Islet precursor cell (in vitro differentiated cells): ENCODE results near the gene ZNF280B.
A peak's percentile ranks its signal among the peaks of the same experiment; 100 is the strongest.
"Not testable (repeated sequence)": the region's sequence is repeated elsewhere in the genome, so short reads cannot be mapped to it uniquely, and the experiment has no call there.

Experiments used
- DNase-seq: peaks from one replicate; pipeline ENCODE4 v3.0.0-alpha.2; 2018

ZNF280B gene

DNA sequence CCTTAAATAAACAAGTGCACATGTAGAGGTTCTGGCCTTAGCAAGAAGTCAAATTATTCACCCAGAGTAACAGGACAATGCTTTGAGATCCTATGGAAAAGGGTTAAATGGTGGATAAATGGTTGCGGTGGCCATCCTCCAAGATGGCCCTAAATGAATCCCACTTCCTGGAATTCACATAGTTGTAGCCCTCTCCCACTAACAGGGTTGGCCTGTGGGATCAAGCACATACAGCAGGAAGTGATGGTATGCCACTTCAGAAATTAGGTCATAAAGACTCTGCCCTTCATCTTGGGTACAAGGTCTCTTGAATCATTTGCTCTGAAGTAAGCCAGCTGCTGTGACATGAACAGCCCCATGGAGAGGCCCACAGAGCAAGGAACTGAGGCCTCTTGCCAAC lies 1.8 kb downstream of the ZNF280B start:
- no peak for DNase-seq

DNA sequence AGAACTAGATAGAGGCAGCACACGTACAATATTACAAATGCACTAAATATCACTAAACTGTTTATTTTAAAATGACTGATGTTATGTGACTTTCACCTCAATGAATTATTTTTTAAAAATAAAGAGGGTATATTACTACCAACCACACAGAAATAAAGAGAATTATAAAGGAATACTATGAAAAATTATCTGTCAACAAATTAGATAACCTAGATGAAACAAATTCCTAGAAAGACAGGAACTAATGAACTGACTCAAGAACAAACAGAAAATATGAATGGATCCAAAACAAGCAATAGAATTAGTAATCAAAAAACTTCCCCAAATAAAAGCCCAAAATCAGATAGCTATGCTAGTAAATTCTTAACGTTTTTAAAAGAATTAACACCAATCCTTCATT lies 10.3 kb downstream of the ZNF280B start:
- DNase-seq = no peak

DNA sequence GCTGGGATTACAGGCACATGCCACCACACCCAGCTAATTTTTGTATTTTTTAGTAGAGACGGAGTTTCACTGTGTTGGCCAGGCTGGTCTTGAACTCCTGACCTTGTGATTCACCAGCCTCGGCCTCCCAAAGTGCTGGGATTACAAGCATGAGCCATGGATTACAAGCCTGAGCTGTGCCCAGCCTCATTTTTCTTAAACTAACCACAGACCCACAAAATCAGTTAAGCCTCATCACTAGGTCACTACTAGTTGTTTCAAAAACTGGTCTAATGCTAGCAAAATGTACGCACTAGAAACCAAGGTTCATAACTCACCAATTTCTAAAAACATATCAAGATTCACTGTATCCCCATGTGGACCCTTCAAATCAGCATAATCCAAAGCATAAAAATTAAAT lies 17.0 kb downstream of the ZNF280B start:
- not testable (repeated sequence) for DNase-seq

DNA sequence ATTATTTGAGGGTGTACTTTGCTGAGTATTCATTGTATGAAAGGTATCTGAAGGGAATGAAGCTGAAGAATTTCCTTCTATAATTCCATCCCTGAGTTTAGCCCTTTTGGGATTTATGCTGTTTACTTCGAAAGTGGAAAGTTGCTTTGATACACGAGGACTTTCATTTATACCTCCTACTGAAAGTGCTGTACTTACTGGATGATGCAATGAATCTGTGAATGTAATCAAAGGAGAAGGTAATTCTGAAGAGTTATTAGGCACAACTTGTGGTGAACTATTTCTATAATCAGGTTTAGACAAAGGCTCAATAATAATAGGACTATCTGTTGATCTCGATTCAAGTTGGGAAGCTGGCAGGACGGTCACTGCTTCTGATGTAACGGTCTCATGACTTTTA lies 19.8 kb downstream of the ZNF280B start:
- no peak for DNase-seq

DNA sequence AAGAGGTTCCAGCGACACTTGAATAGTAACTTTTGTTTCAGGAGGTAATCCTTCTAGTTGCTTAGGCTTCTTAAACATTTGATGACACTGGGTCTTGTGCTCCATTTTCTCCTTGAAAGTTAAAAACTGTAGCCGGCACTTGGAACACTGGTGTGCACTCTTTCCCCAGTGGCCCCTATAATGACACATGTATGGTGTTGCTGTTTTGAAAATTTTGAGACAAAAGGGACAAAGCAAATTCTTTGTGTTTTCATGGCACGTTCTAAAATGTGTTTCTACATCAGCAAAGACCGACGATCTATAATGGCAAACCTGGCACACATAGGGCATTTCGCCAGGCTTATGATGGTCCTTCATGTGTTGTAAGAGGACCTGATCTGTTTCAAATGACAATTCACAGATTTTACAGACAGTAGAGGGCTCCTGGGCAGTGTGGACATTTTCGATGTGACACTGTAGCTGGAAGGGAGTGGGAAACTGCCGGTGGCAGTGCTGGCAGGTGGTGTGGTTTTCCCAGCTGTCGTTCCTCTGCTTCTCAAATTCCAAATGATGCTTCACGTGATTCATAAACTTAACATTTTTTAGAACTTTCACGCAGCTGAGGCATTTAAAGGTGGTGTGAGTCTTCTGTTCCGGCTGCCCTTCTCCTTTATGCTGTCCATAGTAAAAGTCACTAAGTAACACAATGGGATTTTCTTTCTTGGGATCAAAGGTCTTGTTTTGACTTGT lies 20.5 kb downstream of the ZNF280B start:
- no peak for DNase-seq

DNA sequence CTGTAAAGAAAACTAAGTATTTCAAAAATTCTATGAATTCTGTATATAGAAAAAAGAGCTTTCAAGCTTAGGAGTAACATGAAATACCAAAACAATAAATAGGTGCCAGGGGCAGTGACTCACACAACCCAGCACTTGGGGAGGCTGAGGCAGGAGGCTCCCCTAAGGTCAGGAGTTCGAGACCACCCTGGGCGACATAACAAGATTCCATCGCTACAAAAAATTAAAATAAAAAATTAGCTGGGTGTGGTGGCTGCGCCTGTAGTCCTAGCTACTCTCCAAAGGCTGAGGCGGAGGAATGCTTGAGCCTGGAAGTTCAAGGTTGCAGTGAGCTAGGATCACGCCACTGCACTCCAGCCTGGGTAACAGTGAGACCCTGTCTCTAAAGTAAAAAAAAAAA lies 21.5 kb downstream of the ZNF280B start:
- no peak for DNase-seq

DNA sequence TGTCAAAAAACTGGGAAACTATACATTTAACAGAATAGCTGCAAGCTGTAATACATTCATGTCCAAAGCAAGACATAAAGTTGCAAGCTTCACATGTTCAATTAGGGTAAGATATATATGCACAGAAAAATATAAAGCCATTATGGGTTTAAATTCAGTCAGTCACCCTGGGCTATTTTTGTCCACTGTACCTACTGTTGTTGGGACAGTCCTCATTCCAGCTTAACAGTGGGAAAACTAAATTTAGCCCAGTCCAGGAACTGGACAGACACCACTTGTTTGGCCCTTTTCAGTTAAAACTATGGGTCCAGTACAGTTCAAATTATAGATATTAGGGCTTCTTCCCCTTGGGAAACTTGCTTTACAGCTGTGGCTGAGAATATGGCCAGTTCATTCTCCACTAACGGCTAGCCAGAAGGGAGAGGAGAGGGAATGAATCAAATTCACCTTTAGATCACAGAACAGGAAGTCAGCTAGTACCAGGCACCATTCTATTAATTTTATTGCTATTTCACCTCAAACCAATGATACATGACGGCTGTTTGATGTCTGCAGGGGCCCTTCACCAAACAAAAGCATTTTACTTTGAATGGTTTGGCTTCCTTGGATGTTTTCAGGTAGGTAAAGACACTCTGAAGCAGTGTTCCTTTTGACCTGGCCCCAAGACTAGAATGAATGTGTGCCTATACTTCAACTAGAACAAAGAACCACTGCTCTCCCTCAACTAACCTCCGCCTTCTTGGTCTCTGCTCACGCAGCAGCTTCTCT lies 22.2 kb downstream of the ZNF280B start:
- DNase-seq = no peak

DNA sequence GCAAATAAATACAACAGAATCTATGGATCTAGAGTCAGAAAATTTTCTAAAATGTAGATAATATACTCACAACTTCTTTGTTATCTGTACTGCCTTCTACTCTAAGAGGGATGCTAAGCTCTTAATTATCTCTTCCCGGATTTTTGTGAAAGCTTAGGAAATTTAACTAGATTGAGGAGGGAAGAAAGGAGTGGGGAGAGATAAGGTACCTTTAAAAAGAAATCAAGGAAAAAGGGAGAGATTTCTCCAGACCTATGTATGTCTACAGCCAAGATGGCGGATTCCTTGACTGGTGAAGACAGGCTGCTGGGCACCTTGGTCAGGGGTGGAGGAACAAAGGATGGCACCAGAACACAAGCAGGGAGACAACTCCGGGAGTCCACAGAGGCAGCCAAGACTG lies 23.0 kb downstream of the ZNF280B start:
- no peak for DNase-seq

DNA sequence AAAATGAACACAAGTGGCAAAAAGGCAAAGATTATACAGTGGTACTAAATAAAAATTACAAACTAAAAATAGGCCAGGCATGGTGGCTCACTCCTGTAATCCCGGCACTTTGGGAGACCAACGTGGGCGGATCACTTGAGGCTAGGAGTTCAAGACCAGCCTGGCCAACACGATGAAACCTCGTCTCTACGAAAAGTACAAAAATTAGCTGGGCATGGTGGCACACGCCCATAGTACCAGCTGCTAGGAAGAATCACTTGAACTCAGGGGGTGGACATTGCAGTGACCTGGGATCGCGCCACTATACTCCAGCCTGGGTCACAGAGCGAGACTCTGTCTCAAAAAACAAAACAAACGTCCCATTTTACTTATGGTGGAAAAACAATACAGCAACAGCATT lies 24.5 kb downstream of the ZNF280B start:
- no peak for DNase-seq

DNA sequence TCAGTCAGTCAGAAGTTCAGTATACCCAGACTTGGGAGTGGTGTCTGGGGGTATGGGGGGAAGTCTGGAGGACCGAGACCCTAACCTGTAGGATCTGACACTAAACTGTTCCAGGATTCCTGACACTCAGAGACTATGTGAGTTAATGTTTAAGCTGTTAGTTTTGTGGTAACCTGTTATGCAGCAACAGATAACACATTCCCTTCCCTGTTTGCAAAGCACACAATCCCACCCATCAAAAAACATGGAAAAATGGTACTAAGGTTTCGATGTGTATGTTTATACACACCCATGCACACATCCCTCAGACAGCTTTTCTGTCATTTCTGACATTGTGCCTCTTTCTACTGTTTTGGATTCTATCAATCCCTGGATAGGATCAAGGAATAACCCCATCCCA lies 27.6 kb downstream of the ZNF280B start:
- no peak for DNase-seq

DNA sequence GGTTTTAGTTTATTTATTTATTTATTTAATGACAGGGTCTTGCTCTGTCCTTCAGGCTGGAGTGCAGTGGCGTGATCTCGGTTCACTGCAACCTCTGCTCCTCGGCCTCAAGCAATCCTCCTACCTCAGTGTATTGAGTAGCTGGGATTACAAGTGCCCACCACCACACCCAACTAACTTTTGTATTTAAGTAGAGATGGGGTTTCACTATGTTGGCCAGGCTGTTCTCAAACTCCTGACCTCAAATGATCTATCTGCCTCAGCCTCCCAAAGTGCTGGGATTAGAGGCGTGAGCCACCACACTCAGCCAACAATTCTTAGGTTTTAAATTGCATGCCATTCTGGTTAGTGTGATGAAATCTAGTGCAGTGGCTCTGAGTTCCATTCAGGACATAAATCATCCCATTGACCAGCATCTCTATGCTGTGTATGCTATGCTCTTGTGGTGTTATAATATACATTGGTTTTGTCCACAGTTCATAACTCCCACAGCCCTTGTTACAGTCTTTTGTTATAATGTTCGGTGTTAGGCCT lies 28.5 kb downstream of the ZNF280B start:
- no peak for DNase-seq

DNA sequence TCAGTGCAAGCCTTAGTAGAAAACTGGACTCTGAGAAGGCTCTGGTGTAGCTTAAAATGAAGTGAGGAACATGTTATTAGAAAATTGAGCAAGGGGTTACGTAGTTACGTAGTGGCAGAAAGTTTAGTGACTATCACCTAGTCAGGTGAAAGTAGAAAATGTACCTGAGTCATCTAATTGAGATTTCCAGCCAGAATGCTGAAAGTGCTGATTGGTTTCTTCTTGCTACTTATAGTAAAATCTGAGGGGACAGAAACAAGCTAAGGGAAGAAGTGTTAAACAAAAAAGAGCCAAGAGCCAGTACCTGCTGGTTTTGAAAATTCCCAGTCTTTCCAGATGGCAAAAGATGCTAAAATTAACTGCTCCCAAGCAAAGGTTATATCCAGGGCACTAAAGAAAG lies 29.4 kb downstream of the ZNF280B start:
- DNase-seq = no peak

DNA sequence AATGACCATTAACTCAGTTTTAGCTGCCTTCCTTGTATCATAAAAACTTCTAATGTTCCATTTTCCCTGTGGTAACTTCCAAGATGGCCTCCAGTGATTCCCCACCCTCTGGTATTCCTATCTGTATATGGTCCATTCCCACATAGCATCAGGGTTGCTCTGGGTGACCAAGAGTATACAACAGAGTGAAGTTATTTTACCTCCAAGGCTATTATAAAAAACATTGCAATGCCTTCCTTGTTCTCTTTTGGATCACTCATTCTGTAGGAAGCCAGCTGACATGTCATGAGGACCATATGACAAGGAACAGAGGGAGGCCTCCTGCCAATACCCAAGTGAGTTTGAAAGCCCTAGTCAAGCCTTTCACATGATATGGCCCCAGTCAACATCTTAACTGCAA lies 30.1 kb downstream of the ZNF280B start:
- DNase-seq = no peak

DNA sequence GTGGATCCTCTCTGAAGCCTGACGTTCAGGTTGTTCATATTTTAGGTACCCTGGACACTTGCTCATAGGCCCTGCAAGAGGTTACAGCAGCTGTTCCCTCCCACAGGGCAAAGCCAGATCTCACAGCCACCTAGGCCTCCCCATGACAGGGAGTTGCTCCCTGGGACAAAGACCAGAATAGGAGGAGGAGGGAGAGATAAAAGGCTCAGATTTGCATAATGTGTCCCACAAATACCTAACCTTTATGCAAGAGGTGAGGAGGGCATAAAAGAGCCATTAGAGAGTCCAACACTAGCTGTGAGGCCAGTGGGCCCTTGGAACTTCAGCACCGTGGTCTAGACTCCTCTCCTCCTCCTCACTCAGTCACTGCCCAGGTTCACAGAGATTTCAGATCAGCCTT lies 33.8 kb downstream of the ZNF280B start:
- DNase-seq = peak; percentile 70

DNA sequence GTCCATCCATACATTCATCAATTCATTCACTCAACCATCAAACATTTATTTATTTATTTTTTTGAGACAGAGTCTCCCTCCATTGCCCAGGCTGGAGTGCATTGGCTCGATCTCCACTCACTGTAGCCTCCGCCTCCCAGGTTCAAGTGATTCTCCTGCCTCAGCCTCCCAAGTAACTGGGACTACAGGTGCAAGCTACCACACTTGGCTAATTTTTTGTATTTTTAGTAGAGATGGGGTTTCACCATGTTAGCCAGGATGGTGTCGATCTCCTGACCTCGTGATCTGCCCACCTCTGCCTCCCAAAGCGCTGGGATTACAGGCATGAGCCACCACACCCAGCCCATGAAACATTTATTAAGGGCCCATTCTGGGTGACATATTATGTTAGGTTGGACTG lies 37.4 kb downstream of the ZNF280B start:
- DNase-seq = not testable (repeated sequence)

DNA sequence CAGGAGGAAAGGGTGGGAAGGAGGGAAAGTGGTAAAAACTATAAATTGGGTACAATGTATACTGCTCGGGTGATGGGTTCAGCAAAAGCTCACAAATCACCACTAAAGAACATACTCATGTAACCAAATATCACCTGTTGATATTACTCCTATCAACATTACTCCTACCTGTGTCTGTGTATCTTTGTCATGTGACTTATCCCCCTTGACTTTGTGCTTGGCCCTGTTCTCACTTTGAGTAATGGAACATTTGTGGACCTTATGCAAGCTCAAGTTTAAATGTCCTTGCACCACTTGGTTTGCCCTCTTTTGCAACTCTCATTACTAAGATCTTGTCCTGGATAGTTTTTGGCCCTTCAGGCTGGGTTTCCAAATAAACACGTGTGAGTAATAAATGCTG lies 39.0 kb downstream of the ZNF280B start:
- no peak for DNase-seq

DNA sequence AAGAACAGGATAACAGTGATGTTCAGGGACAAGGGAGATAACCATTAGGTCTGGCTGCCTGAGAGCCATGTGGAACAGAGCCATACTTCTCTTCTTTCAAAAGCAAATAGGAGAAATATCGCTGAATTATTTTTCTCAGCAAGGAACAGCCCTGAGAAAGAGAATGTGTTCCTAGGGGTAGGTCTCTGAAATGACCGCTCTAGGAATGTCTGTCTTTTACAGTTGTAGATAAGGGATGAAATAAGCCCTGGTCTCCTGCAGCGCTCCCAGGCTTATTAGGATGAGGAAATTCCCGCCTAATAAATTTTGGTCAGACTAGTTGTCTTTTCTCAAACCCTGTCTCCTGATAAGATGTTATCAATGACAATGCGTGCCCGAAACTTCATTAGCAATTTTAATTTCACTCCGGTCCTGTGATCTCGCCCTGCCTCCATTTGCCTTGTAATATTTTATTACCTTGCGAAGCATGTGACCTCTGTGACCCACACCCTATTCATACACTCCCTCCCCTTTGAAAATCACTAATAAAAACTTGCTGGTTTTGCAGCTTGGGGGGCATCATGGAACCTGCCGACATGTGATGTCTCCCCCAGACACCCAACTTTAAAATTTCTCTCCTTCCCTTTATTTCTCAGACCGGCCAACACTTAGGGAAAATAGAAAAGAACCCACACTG lies 39.6 kb downstream of the ZNF280B start:
- not testable (repeated sequence) for DNase-seq

DNA sequence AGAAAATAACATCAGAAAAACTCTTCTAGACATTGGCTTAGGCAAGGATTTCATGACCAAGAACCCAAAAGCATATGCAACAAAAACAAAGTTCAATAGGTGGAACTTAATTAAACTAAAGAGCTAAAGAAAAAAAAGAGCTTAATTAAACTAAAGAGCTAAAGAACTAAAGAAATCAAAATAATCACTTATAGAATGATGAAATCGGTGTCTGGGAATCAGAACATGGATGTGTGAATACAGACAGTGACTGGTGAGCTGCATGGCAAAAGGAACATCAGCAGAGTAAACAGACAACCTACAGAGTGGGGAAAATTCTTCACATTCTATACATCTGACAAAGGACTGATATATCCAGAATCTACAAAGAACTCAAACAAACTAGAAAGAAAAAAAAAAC lies 41.4 kb downstream of the ZNF280B start:
- no peak for DNase-seq

DNA sequence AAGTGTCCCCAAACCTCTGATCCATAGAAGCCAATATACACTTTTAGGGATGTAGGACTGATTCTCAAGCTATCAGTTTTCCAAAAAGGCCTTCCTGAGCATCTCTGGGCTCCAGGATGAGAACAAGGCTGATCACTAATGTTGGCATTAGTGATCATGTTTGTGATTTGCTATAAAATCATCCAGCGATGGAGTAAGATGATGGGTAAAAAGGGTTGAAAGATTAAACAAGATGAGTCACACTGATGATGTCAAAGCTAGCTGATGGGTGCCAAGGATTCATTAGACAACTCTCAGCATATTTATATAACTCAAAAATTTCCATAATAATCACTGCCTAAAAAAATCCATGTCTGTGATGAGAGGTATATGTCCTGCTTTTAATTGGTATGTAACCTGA lies 42.8 kb downstream of the ZNF280B start:
- DNase-seq = no peak

DNA sequence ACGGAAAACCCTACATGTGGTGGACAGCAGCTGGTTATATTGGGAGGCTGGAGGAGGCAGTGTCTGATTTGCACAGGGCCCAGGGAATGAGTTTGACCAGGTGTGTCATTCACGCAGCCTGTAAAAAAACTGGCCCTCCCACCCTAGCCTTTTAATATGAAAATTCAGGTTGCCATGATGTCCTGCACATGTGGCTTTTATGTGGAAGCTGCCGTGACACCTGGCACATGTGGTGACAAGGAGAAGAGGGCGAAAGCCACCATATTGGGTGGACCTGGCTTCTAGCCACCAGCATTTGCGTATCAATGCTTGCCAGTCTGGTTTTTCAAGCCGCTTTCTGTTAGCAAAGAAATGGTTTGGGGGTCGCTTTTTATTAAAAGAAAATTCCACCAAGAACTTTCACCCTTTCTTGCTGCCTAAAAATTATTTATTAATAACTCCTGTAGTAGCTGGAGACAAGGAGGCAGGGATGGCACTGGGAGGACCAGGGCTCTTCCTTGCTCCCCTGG lies 43.4 kb downstream of the ZNF280B start:
- DNase-seq = no peak

DNA sequence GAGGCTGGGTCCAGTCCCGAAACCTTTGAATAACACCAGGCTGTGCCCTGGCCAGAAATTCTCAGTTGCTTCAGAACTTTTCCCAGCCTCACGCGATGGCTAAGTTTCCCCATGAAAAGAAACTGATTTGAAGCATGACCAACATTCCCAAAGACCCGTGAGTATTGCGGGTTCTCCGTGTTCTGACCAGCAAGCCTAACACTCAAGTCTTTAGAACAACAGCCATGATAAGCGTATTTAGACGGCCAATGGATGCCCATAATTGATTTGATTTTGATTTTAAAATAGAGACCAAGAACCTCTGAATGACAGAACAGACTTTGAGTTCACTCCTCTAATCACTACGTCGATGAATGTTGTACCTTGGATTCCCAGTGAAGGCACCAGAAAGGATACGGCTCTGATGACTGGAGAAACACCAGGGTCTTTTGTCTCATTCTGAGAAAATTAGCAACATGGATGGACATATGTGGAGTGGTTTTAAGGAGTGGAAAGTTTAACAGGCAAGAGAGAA lies 43.9 kb downstream of the ZNF280B start:
- DNase-seq = no peak

DNA sequence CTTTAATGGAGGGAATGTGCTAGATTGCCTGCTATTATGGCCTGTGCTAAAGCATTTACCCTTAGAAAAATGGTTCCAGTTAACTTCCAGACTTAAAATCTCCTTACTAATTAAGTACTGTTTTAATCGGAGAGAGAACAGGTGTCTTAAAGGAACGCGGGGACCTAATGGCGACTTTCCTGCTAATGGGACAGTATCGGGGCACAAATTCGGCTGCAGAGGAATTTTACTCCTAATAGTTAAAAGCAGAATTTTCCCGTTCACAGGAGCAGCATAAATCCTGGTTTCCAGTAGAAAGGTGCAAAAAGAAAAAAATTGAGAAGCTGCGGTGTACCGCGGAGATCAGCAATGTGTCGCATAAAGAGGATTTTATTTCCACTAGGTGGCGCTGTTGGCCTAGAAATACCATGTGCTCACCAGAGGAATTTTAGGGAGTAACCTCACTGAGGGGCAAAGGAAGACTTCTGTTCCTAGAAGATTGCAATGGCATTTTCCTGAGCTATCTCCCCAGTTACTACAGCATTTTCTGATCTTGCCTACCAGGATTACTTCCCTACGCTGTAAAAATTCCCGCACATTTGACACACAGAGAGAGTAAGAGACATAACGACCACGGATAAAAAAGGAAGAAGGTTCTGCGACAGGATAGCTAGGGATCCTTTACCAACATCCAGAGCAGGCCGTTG lies 44.5 kb downstream of the ZNF280B start:
- DNase-seq = peak; percentile 69
